ENCODE results near the gene NCF2.

NCF2 gene

DNA sequence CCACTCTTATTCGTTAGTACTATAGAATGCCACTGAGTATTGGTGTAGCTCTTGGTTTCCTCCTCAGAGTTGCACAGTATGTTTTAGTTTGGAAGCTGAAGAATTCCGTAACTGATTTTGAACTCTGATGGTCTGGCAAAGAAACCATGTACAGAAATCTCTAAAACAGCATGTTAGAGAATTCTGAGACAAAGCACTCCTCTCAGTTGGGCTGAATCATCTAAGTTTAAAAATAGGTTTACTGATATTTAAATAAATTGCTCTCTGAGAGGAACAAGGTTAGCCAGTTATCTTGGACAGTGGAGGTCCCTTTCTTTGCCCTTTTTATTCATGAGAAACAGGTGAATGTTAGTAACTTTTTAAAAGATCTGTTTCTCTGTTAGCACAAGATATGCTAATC, 43.8 kb downstream of the NCF2 start:
- no peaks in the 10 kb centered on the region for H3K9me3 Mint-ChIP-seq
- H3K4me3 Mint-ChIP-seq, result no peak overlapping the region
- ATAC-seq (replicated peaks), result no peak
- peaks cover 36 to 47% of the 10 kb centered on the region in 2 donors for H3K36me3 Mint-ChIP-seq
- H3K27me3 Mint-ChIP-seq, result no peaks in the 10 kb centered on the region
- DNase-seq, result no peak
- peaks cover 13 to 35% of the 10 kb centered on the region in 2 donors for H3K4me1 Mint-ChIP-seq
- H3K27ac Mint-ChIP-seq, result no peak overlapping the region

GRCh38 chr1:183544598-183545297, 45.5 kb downstream of the NCF2 start:
- H3K27ac Mint-ChIP-seq, result peak overlapping the region; percentile 26
- H3K27me3 Mint-ChIP-seq, result no peaks in the 10 kb centered on the region
- peaks cover 14 to 42% of the 10 kb centered on the region in 2 donors for H3K4me1 Mint-ChIP-seq
- H3K4me3 Mint-ChIP-seq, result no peak overlapping the region
- no peaks in the 10 kb centered on the region for H3K9me3 Mint-ChIP-seq
- peaks cover 47 to 50% of the 10 kb centered on the region in 2 donors for H3K36me3 Mint-ChIP-seq
- DNase-seq, result no peak
- ATAC-seq (replicated peaks), result no peak

DNA sequence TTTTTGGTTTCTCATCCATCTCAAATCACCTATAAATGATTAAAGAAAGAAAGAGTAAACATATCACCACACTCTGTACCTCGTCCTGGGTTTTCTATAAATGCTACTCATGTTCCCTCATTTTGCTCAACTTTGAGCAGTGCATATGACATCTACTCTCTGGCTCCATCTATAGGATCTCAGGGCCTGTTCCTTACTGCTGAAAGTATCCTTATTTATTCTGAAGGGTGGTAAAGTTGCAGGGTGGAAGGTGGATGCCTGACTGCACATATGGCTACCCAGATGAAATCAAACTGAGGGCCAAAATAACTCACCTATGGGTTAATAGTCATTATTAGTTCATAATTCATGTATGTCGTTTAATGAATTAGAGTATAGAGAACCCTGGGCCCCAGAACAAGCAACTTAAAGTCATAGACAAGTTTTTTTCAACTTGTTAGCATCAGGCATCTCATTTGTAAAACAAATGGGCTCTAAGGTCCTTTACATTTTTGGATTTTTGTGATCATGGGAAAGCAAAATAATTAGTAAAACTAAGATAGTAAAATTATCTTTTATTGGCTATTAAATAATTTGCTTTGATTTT, 46.5 kb downstream of the NCF2 start:
- Mint-ChIP-seq H3K27ac (peak overlapping the region; percentile 0), H3K4me1 (peaks cover 14 to 42% of the 10 kb centered on the region in 2 donors), H3K9me3 (no peaks in the 10 kb centered on the region), H3K27me3 (no peaks in the 10 kb centered on the region), H3K36me3 (peaks cover 54 to 57% of the 10 kb centered on the region in 2 donors), H3K4me3 (no peak overlapping the region)
- no peak for DNase-seq
- ATAC-seq (replicated peaks), result peak; percentile 70 to 88

DNA sequence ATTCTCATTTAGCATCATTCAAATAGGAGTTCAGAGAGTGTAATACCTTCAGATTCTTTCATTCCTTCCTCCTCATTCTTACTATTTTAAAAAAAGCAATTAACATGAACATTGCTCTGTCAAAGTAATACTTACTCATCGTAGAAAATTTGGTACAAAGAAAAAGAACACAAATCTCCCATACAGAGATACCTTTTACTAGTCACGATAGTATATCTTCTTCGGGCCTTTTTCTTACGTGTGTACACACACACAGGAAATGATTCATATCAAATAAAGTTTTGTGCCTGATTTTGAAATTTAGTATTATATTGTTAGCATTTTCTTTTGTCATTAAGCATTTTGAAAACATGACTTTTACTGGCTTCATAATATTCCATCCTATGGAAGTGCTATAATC, 52.9 kb downstream of the NCF2 start:
- H3K27me3 Mint-ChIP-seq, result no peaks in the 10 kb centered on the region
- no peaks in the 10 kb centered on the region for H3K9me3 Mint-ChIP-seq
- peaks cover 39 to 56% of the 10 kb centered on the region in 2 donors for H3K36me3 Mint-ChIP-seq
- H3K4me3 Mint-ChIP-seq, result no peak overlapping the region
- ATAC-seq (replicated peaks) (no peak), DNase-seq (no peak)
- peaks cover 2 to 9% of the 10 kb centered on the region in 2 donors for H3K4me1 Mint-ChIP-seq
- no peak overlapping the region for H3K27ac Mint-ChIP-seq

- peaks cover 19 to 31% of the 10 kb centered on the region in 2 donors for H3K36me3 Mint-ChIP-seq
Measured at GRCh38 chr1:183533617-183534174, 56.6 kb downstream of the NCF2 start.

GRCh38 chr1:183528577-183528976, 61.7 kb downstream of the NCF2 start:
- H3K36me3 Mint-ChIP-seq, result peaks cover 15 to 18% of the 10 kb centered on the region in 2 donors

More at GRCh38 chr1:183533617-183534174, 56.6 kb downstream of the NCF2 start:
- no peak for ATAC-seq (replicated peaks)
- Mint-ChIP-seq H3K27ac (peak overlapping the region; percentile 5), H3K4me3 (no peak overlapping the region), H3K27me3 (no peaks in the 10 kb centered on the region), H3K4me1 (no peaks in the 10 kb centered on the region), H3K9me3 (no peaks in the 10 kb centered on the region)
- no peak for DNase-seq

GRCh38 chr1:183522104-183522503, 68.2 kb downstream of the NCF2 start:
- Mint-ChIP-seq H3K36me3 (peaks cover 24 to 40% of the 10 kb centered on the region in 2 donors), H3K4me1 (no peaks in the 10 kb centered on the region), H3K9me3 (no peaks in the 10 kb centered on the region), H3K4me3 (no peak overlapping the region), H3K27me3 (no peaks in the 10 kb centered on the region), H3K27ac (peak overlapping the region; percentile 11)
- no peak for DNase-seq
- ATAC-seq (replicated peaks), result no peak

More at GRCh38 chr1:183528577-183528976, 61.7 kb downstream of the NCF2 start:
- no peaks in the 10 kb centered on the region for H3K9me3 Mint-ChIP-seq
- DNase-seq (no peak), ATAC-seq (replicated peaks) (no peak)
- no peak overlapping the region for H3K27ac Mint-ChIP-seq
- no peak overlapping the region for H3K4me3 Mint-ChIP-seq
- H3K27me3 Mint-ChIP-seq, result no peaks in the 10 kb centered on the region
- H3K4me1 Mint-ChIP-seq, result no peaks in the 10 kb centered on the region

DNA sequence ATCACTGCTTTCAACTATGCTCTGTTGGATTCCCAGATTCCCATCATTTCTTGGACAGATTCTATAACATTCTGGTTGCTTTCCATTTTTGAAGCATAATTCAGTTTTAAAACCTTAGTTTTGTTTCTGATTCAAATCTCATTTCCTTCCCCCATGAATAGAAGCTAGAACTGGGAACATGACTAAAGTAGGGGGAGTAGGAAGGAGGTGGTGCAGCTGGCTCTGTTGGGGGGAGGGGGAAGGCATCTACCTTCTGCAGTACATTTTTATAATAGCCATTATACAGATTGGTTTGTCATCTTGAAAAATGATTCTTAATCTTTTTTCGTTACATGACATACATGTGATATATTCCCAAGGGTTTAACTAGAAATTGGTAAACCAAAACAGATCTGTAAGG, 69.9 kb downstream of the NCF2 start:
- no peaks in the 10 kb centered on the region for H3K4me1 Mint-ChIP-seq
- H3K36me3 Mint-ChIP-seq, result peaks cover 20 to 41% of the 10 kb centered on the region in 2 donors
- no peak overlapping the region for H3K4me3 Mint-ChIP-seq
- H3K27ac Mint-ChIP-seq, result no peak overlapping the region
- DNase-seq (no peak), ATAC-seq (replicated peaks) (no peak)
- no peaks in the 10 kb centered on the region for H3K27me3 Mint-ChIP-seq
- H3K9me3 Mint-ChIP-seq, result no peaks in the 10 kb centered on the region

DNA sequence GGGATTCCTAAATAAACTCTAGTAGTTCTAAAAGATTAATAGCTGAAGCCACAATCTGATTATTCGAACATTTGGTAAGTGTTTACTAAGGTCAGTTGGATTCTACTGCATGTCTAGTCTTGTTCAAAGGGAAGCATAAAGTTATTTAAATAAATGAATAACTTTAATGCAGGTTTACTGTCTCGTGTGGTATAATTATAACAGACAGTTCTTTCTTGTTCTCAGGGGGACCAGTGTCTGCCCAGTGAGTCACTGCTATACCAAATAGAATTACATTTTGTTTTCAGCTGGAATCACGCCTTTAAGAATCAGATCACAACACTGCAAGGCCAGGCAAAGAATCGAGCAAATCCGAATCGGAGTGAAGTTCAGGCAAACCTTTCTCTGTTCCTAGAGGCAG, 72.9 kb downstream of the NCF2 start:
- no peak for DNase-seq
- no peak overlapping the region for H3K4me3 Mint-ChIP-seq
- no peaks in the 10 kb centered on the region for H3K9me3 Mint-ChIP-seq
- H3K27ac Mint-ChIP-seq, result no peak overlapping the region
- no peaks in the 10 kb centered on the region for H3K27me3 Mint-ChIP-seq
- H3K36me3 Mint-ChIP-seq, result peaks cover 16 to 38% of the 10 kb centered on the region in 2 donors
- no peak for ATAC-seq (replicated peaks)
- H3K4me1 Mint-ChIP-seq, result no peaks in the 10 kb centered on the region

- DNase-seq (no peak), ATAC-seq (replicated peaks) (no peak)
- Mint-ChIP-seq H3K36me3 (peaks cover 13 to 40% of the 10 kb centered on the region in 2 donors), H3K27ac (no peak overlapping the region), H3K27me3 (no peaks in the 10 kb centered on the region), H3K4me1 (peaks cover 3% of the 10 kb centered on the region in 2 donors), H3K4me3 (no peak overlapping the region), H3K9me3 (no peaks in the 10 kb centered on the region)
Measured at GRCh38 chr1:183516725-183517124, 73.5 kb downstream of the NCF2 start.

GRCh38 chr1:183515002-183515689, 75.1 kb downstream of the NCF2 start:
- peaks cover 6 to 33% of the 10 kb centered on the region in 2 donors for H3K36me3 Mint-ChIP-seq
- DNase-seq, result no peak

GRCh38 chr1:183514235-183514634, 76.0 kb downstream of the NCF2 start:
- Mint-ChIP-seq H3K4me3 (no peak overlapping the region), H3K27ac (no peak overlapping the region), H3K4me1 (peaks cover 8 to 11% of the 10 kb centered on the region in 2 donors), H3K9me3 (no peaks in the 10 kb centered on the region), H3K27me3 (no peaks in the 10 kb centered on the region), H3K36me3 (peaks cover 4 to 30% of the 10 kb centered on the region in 2 donors)
- DNase-seq (no peak), ATAC-seq (replicated peaks) (no peak)

More at GRCh38 chr1:183515002-183515689, 75.1 kb downstream of the NCF2 start:
- Mint-ChIP-seq H3K4me1 (peaks cover 8 to 11% of the 10 kb centered on the region in 2 donors), H3K9me3 (no peaks in the 10 kb centered on the region), H3K27me3 (no peaks in the 10 kb centered on the region), H3K27ac (no peak overlapping the region), H3K4me3 (no peak overlapping the region)
- ATAC-seq (replicated peaks), result no peak

DNA sequence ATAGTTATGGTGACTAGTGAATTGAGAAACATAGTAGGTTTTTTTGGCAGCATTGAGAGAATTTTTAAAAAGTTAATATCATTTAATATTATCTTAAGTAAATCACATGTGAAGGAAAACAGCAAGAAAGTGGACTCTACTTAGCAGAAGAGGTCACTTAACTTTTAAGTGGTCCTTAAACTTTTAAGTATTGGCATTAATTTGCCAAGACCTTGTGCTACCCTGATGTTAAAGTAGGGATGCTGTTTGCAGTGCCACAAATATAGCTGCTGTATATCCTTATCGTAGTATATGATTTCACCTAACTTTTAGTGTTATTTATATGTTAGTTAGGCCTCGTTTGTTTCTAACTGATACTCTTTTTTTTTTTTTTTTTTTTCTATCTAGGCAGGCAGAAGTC, 77.8 kb downstream of the NCF2 start:
- peaks cover 8 to 11% of the 10 kb centered on the region in 2 donors for H3K4me1 Mint-ChIP-seq
- DNase-seq, result no peak
- no peak for ATAC-seq (replicated peaks)
- no peak overlapping the region for H3K27ac Mint-ChIP-seq
- peaks cover 6 to 25% of the 10 kb centered on the region in 2 donors for H3K36me3 Mint-ChIP-seq
- no peak overlapping the region for H3K4me3 Mint-ChIP-seq
- no peaks in the 10 kb centered on the region for H3K27me3 Mint-ChIP-seq
- no peaks in the 10 kb centered on the region for H3K9me3 Mint-ChIP-seq

GRCh38 chr1:183508694-183509093, 81.6 kb downstream of the NCF2 start:
- Mint-ChIP-seq H3K4me1 (peaks cover 8 to 13% of the 10 kb centered on the region in 2 donors), H3K27ac (no peak overlapping the region), H3K27me3 (no peaks in the 10 kb centered on the region), H3K36me3 (peaks cover 2 to 15% of the 10 kb centered on the region in 2 donors), H3K9me3 (no peaks in the 10 kb centered on the region), H3K4me3 (no peak overlapping the region)
- ATAC-seq (replicated peaks) (no peak), DNase-seq (no peak)
